ENCODE data around the gene LMF1. TPM values are rescaled to one million over a fixed set of nuclear protein-coding genes. Genes with fewer than 3 reads are reported as not detected.

LMF1 gene
- total and polyA plus RNA-seq, 9 of the 15 experiments (the other 6 are each of a cell fraction or from before 2014, with no cell fraction given), result 0.11 to 1.6 (median 0.55) TPM; not detected in 1

DNA sequence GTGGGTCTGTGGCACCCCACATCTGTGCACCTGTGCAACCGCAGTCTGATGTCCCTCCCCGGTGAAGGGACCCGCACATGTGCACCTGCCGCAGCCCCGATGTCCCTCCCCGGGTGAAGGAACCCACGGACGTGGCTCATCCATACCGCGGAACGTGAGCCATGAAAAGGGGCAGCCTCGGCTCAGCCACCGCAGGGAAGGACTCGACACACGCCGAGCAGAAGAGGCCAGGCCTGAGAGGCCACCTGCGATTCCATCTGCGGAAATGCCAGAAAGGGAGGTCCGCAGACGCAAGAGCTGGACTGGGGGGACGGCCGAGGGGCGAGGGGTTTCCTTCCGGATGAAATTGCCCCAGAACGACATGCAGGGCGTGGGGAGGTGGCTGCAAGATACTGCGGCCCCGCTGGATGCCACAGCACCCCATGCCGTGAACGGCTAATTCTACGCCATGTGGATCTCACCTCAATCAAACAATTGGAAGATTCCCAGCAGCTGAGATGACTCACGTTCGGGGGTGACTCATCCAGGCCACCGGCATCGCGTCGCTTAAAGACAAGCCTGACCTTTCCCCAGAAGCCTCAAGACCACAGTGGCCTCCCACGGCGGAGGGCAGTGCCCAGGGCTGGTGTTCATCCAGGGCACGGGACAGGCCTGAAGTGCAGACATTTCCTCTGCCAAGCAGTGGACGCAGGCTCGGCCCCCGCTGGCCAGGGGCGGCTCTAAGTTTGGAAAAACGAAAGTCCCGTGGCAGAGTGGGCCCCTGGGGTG, 31.8 kb upstream of the LMF1 start (continued):
- TF ChIP-seq ETV6 (IDR thresholded peaks at IDR 0.05; ENCODE audit: borderline replicate concordance in 1 of 2, low read depth in 2 of 2, low read length in 1 of 2), result no peak
- TF ChIP-seq ETV6 (CRISPR knock-in tag; IDR thresholded peaks at IDR 0.05; ENCODE audit: borderline replicate concordance), result no peak
- no peak for TF ChIP-seq ZC3H4 (CRISPR knock-in tag; IDR thresholded peaks at IDR 0.05; ENCODE audit: borderline replicate concordance)
- TF ChIP-seq CREB1 (IDR thresholded peaks at IDR 0.05), result no peak
- peak; percentile 52; the same call in 1 of the 2 replicates for TF ChIP-seq CREB1 (CRISPR knock-in tag; IDR thresholded peaks at IDR 0.05)
- TF ChIP-seq, protein P1, sequence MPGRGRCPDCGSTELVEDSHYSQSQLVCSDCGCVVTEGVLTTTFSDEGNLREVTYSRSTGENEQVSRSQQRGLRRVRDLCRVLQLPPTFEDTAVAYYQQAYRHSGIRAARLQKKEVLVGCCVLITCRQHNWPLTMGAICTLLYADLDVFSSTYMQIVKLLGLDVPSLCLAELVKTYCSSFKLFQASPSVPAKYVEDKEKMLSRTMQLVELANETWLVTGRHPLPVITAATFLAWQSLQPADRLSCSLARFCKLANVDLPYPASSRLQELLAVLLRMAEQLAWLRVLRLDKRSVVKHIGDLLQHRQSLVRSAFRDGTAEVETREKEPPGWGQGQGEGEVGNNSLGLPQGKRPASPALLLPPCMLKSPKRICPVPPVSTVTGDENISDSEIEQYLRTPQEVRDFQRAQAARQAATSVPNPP (IDR thresholded peaks at IDR 0.05; ENCODE audit: borderline replicate concordance, insufficient read depth, insufficient read length), result no peak
- TF ChIP-seq ELF1 (tag; IDR thresholded peaks at IDR 0.05), result no peak
- TF ChIP-seq MAZ (CRISPR knock-in tag; conservative IDR thresholded peaks at IDR 0.05 in 1 of 2, IDR thresholded peaks at IDR 0.05 in 1 of 2), result no peak
- TF ChIP-seq, protein P2, sequence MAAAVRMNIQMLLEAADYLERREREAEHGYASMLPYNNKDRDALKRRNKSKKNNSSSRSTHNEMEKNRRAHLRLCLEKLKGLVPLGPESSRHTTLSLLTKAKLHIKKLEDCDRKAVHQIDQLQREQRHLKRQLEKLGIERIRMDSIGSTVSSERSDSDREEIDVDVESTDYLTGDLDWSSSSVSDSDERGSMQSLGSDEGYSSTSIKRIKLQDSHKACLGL (CRISPR knock-in tag; IDR thresholded peaks at IDR 0.05; ENCODE audit: borderline replicate concordance, poor library complexity, severe bottlenecking), result no peak
- TF ChIP-seq COPS2 (conservative IDR thresholded peaks at IDR 0.05), result no peak
- no peak for TF ChIP-seq ZKSCAN1 (IDR thresholded peaks at IDR 0.05; ENCODE audit: low read depth, low read length)
- TF ChIP-seq ARID1B (IDR thresholded peaks at IDR 0.05), result peak; percentile 68
- no peak for TF ChIP-seq PTTG1 (tag; IDR thresholded peaks at IDR 0.05; ENCODE audit: low read depth)
- no peak for TF ChIP-seq ZBTB17 (CRISPR knock-in tag; IDR thresholded peaks at IDR 0.05)
- TF ChIP-seq KDM1A (IDR thresholded peaks at IDR 0.05), result no peak
- no peak for TF ChIP-seq ILK (tag; IDR thresholded peaks at IDR 0.05; ENCODE audit: borderline replicate concordance, low read depth)
- TF ChIP-seq, protein P3, sequence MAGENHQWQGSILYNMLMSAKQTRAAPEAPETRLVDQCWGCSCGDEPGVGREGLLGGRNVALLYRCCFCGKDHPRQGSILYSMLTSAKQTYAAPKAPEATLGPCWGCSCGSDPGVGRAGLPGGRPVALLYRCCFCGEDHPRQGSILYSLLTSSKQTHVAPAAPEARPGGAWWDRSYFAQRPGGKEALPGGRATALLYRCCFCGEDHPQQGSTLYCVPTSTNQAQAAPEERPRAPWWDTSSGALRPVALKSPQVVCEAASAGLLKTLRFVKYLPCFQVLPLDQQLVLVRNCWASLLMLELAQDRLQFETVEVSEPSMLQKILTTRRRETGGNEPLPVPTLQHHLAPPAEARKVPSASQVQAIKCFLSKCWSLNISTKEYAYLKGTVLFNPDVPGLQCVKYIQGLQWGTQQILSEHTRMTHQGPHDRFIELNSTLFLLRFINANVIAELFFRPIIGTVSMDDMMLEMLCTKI (IDR thresholded peaks at IDR 0.05; ENCODE audit: partially characterized antibody), result no peak
- TF ChIP-seq, protein P4, sequence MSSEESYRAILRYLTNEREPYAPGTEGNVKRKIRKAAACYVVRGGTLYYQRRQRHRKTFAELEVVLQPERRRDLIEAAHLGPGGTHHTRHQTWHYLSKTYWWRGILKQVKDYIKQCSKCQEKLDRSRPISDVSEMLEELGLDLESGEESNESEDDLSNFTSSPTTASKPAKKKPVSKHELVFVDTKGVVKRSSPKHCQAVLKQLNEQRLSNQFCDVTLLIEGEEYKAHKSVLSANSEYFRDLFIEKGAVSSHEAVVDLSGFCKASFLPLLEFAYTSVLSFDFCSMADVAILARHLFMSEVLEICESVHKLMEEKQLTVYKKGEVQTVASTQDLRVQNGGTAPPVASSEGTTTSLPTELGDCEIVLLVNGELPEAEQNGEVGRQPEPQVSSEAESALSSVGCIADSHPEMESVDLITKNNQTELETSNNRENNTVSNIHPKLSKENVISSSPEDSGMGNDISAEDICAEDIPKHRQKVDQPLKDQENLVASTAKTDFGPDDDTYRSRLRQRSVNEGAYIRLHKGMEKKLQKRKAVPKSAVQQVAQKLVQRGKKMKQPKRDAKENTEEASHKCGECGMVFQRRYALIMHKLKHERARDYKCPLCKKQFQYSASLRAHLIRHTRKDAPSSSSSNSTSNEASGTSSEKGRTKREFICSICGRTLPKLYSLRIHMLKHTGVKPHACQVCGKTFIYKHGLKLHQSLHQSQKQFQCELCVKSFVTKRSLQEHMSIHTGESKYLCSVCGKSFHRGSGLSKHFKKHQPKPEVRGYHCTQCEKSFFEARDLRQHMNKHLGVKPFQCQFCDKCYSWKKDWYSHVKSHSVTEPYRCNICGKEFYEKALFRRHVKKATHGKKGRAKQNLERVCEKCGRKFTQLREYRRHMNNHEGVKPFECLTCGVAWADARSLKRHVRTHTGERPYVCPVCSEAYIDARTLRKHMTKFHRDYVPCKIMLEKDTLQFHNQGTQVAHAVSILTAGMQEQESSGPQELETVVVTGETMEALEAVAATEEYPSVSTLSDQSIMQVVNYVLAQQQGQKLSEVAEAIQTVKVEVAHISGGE (CRISPR knock-in tag; IDR thresholded peaks at IDR 0.05), result no peak
- peak; percentile 52 for TF ChIP-seq NFIC (IDR thresholded peaks at IDR 0.05)
- TF ChIP-seq ZNF561 (CRISPR knock-in tag; conservative IDR thresholded peaks at IDR 0.05), result no peak
- TF ChIP-seq KHSRP (IDR thresholded peaks at IDR 0.05), result no peak
- TF ChIP-seq HNRNPL (IDR thresholded peaks at IDR 0.05; ENCODE audit: low read depth, low read length), result no peak

All from K562 (cell line).